Fibroblast of skin of abdomen (primary cell): Measurements from ENCODE around the gene CENPM. TPM values are rescaled to one million over a fixed set of nuclear protein-coding genes. Genes with fewer than 3 reads are reported as not detected.
A peak's percentile ranks its signal among the peaks of the same experiment; 100 is the strongest.

Experiments used
- DNase-seq: peaks from one replicate; pipeline ENCODE4 v3.0.0-alpha.2; 2013
- polyA plus RNA-seq, 2 experiments: library from polyadenylated mRNA; unstranded; fragments of 120-200 nt; gene quantifications; one replicate each; pipeline ENCODE4 v1.2.1, GENCODE V29; 2013; ENCODE audit not compliant: insufficient read length in 2 of 2

The CENPM gene
- 11.5 TPM for polyA plus RNA-seq (2013, experiment 1 of 2; ENCODE audit: insufficient read length)
- 12.5 TPM for polyA plus RNA-seq (2013, experiment 2 of 2; ENCODE audit: insufficient read length)

GRCh38 chr22:41946629-41947423 lies at the start of gene CENPM:
TSS of gene CENPM (minus strand) at chr22:41947152. CDS start at chr22:41947076, 76 bp downstream.
- peak; percentile 93 for DNase-seq

DNA sequence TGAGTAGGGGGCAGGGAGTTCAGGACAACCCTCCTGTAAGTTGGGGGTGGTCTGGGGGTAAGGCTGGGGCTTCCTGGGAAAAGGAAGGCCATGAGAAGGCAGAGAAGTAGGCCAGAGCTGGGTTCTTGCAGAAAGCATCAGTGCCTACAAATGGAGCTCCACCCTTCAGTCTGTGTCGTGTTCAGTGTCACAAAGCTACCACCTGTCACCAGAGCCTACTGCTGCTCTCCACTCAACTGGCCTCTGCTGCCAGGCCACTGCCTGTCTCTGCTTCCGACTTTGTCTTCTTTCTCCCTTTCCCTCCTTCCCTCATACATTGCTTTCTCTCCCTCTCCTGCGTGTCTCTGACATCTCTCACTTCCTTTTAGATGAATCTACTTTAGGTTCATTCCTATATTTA lies 48.3 kb upstream of the CENPM start:
- DNase-seq, result no peak

- no peak for DNase-seq
Measured at GRCh38 chr22:41992496-41992895, 45.5 kb upstream of the CENPM start.

GRCh38 chr22:41991111-41991510 lies 44.2 kb upstream of the CENPM start:
- no peak for DNase-seq

DNA sequence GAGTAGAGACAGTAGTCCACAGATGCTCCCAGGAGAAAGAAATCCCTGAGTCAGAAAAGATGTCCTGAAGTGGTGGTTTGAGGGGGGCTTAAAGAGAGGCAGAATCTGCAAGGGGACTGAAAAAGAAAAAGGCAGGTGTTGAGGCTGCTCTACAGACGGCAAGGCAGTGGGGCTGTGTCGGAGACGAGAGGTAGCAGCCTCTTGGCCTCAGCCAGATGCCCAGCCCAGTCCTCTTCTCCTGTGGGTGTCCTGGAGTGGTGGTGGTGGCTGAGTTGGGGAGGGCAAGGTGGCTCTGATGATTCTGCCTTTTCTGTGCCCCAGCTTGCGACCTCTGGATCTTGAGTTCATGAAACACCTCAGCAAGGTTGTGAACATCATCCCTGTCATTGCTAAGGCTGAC lies 42.3 kb upstream of the CENPM start:
- DNase-seq, result no peak

DNA sequence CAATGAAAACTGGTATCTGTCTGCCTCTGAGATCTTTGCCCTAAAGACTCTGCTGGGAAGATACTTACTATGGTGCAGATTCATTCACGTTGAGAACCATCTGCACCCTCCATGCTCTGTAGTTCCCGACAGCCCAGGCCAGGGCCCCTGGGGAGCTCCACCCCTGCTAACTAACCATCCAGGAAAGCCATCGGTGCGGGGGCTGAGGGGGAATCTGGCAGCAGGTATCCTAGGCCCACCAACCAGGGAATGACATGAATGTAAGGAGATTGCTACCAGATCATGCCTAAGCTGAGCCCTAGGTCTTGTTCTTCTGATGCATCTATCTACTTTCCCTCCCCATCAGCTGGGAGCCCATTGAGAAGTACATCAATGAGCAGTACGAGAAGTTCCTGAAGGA lies 40.3 kb upstream of the CENPM start:
- DNase-seq, result no peak

GRCh38 chr22:41983513-41984405 lies 36.8 kb upstream of the CENPM start:
- no peak for DNase-seq

DNA sequence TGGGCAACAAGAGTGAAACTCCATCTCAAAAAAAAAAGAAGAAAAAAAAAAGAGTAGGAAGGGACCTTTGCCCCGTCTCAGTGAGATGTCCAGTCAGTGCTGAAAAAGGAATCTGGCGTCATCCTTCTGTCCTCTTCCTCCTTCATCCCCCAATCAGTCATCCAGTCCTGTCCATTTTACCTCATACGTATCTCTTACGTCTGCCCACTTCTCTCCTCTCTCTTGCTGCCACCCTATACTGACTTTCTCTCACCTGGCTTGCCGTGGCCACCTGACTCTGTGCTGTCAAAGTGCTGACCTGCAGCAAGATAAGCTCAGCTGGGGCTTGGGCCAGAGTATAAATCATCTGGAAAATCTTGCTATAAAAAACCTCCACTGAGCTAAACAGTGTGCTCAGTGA lies 35.9 kb upstream of the CENPM start:
- DNase-seq, result no peak

- DNase-seq, result no peak
Measured at GRCh38 chr22:41979423-41980250, 32.7 kb upstream of the CENPM start.

- DNase-seq, result no peak
Measured at GRCh38 chr22:41978732-41979131, 31.8 kb upstream of the CENPM start.

DNA sequence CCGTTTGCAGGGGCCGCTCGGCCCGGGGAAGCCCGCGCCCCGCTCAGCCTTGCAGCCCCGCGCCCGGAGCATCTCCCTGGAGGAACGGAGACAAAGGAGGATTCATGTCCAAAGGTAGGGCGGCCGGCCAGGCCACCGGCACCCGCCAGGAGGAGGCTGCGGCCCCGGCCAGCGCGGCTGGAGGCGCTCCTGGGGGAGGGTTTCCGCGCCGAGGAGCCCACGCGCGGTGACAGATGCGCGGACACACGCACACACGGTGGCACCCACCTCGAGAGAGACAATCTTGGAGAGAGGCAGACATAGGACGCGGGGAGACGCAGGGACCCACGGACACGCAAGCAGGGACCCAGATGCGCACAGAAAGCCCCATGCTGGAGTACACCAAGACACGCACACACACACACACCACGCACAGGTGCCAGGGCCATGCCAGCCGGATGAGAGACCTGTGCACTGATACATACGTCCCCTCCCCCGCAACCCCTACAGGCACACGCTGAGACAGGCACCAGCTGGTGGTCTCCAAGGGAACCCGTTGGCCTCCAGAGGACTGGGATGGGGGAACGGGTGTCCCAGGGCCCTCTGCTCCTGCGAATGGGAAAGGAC lies 30.1 kb upstream of the CENPM start:
- no peak for DNase-seq

DNA sequence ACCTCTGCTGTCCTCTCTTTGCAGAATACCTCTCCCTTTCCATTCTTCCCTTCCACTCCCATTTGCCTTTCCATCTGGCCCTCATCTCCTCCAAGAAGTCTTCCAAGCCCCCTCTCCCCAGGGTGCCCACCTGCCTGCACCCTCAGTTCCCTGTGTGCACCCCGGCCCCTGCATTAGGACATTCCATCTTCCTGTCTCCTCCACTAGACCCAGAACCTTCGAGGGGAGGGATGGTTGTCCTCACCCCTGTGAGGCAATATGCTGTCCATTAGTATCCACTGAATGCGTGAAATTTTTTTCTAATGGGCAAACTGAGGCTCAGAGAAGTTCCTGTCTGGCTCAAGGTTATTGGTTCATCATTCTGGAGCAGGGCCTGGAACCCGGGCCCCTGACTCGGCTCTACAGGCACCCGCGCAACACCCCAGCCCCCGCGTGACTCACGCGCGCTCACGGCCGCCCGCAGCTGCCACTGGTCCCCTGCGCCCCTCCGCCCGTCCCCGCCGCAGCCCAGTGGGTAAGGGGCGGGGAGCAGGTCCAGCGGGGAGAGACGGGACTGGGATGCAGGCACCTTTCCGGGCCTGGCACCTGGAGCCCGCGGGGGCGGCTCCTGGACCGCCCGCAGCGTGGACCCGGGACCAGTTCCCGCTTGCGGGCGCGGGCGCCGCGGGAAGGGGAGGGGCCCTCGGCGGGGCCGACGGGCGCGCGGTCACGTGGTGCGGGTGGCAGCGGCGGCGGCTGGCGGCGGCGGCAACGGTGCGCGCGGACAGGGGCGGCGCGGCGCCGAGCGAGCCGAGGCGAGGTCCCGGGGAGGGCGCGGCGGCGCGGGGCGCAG lies 29.3 kb upstream of the CENPM start:
- no peak for DNase-seq

- DNase-seq, result no peak
Measured at GRCh38 chr22:41975299-41976069, 28.5 kb upstream of the CENPM start.

DNA sequence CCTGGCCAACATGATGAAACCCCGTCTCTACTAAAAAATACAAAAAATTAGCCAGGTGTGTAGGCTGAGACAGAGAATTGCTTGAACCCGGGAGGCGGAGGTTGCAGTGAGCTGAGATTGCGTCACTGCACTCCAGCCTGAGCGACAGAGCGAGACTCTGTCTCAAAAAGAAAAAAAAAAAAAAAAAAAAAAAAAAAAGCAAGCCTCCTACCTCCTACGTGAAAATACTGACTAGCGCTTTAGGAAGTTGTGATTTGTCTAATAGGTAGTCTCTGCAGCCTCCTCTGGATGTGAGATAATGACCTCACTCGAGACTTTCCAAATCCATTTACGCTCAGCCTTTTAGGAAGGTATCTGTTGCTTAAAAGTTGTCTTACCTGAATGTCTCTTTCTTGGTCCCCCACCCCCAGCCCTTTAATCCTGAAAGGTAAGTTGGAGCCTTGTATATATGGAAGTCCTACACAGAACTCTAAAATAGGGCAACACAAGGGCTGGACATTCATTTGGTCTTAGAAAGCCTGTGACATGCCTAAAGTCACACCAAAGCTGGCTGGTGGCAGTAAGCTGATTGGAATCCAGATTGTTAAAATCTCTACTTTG lies 27.8 kb upstream of the CENPM start:
- no peak for DNase-seq

GRCh38 chr22:41971431-41971830 lies 24.5 kb upstream of the CENPM start:
- DNase-seq, result no peak

GRCh38 chr22:41970601-41971000 lies 23.6 kb upstream of the CENPM start:
- DNase-seq, result no peak

- DNase-seq, result no peak
Measured at GRCh38 chr22:41969110-41969646, 22.2 kb upstream of the CENPM start, which contains the start of gene SEPTIN3. TSS of gene SEPTIN3 (plus strand) at chr22:41969443. CDS start at chr22:41971493, 2,050 bp downstream.

- no peak for DNase-seq
Measured at GRCh38 chr22:41968601-41969000, 21.6 kb upstream of the CENPM start.

- peak; percentile 73 for DNase-seq
Measured at GRCh38 chr22:41966607-41967240, 19.8 kb upstream of the CENPM start.
